OCI-LY3 (cell line): Measurements from ENCODE around the gene PORCN.

Source experiments
- EZH2phosphoT487 ChIP-seq: fragments of 200-600 bp; shearing (Covaris generic); IDR thresholded peaks from 2 replicates; pipeline ENCODE4 v1.6.1; 2018; ENCODE audit warnings: antibody characterized with exemption, mixed run types, low read depth
- TF ChIP-seq, protein P1 (sequence below): fragments of 200-600, 300-600 bp; sonication (generic); IDR thresholded peaks from 2 replicates; pipeline ENCODE4 v1.5.1; 2014; ENCODE audit warnings: antibody characterized with exemption, low read length, low read depth

DNA sequence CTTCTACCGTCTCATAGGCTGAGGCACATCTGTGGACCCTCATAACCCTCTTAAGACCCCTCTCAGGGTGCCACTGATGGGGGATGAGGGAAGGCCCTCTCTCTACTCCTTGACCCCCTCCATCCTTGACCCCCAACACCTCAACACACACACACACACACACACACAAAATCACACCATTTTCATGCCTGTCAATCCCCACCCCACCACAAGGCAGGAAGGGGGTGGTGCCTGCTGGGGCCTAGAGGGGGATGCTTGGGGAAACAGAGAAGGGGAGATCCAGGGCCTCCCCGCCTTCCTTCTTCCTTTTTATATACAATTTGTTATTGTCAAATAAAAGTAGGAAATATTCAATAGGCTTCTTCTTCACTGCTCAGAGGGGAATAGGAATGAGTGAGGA, 11.7 kb downstream of the PORCN start:
- TF ChIP-seq, protein P1, sequence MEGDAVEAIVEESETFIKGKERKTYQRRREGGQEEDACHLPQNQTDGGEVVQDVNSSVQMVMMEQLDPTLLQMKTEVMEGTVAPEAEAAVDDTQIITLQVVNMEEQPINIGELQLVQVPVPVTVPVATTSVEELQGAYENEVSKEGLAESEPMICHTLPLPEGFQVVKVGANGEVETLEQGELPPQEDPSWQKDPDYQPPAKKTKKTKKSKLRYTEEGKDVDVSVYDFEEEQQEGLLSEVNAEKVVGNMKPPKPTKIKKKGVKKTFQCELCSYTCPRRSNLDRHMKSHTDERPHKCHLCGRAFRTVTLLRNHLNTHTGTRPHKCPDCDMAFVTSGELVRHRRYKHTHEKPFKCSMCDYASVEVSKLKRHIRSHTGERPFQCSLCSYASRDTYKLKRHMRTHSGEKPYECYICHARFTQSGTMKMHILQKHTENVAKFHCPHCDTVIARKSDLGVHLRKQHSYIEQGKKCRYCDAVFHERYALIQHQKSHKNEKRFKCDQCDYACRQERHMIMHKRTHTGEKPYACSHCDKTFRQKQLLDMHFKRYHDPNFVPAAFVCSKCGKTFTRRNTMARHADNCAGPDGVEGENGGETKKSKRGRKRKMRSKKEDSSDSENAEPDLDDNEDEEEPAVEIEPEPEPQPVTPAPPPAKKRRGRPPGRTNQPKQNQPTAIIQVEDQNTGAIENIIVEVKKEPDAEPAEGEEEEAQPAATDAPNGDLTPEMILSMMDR: no peak
- no peak for TF ChIP-seq EZH2phosphoT487
